OCI-LY7 (cell line): ENCODE measurements around the gene SLC6A12.

ENCODE experiments used
- CTCF ChIP-seq: fragments of 200-600 bp; sonication (generic); conservative IDR thresholded peaks from 2 replicates; pipeline ENCODE4 v1.5.1; 2014; ENCODE audit warnings: mild to moderate bottlenecking, antibody characterized with exemption, low read length, moderate library complexity, mixed read lengths
- EZH2phosphoT487 ChIP-seq: fragments of 200-600 bp; sonication (generic); IDR thresholded peaks from 2 replicates; pipeline ENCODE4 v1.6.1; 2018; ENCODE audit warnings: low read depth, borderline replicate concordance, mild to moderate bottlenecking, mixed run types, antibody characterized with exemption, low read length, moderate library complexity, mixed read lengths

- no peak for TF ChIP-seq CTCF
- no peak for TF ChIP-seq EZH2phosphoT487
These were observed 28.4 kb downstream of the SLC6A12 start for GRCh38 chr12:185576-185955.
